ENCODE data around the gene BBIP1. TPM values are rescaled to one million over a fixed set of nuclear protein-coding genes. Genes with fewer than 3 reads are reported as not detected.

Gene BBIP1
- total and polyA plus RNA-seq, 2 experiments from 2014 or later: 14.8 to 56.5 TPM

DNA sequence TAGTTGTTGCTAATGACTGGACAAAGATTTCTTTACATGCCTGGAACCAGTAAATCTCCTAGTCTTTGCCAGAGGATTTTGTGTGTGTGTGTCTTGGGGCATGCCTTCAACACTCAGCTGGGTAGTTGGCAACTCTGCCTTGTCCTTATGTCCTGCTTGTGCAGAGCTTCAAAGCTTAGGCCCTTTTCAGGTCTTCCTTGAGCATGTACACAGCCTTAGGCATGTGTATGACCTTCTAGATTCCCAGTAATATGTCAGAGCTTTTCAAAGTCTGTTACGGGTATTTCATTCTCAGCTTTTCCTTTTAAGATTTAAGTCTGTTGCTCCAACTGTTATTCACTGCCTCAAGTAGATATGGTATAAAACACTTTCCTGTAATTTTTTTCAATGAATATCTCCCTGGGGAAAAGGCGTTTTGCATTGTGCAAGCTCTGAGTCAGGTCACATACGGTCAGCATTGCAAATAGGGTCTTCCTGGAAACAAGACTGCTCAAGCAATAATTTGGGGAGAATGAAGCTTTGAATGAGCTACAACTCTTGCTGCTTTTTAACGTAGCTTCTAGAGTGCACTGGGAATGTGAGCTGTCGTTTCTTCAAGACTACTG, 25.9 kb upstream of the BBIP1 start (continued):
- TF ChIP-seq ZNF462 (CRISPR knock-in tag; IDR thresholded peaks at IDR 0.05) (no peak), ETS1 (IDR thresholded peaks at IDR 0.05) (no peak), CREB1 (CRISPR knock-in tag; IDR thresholded peaks at IDR 0.05; ENCODE audit: low read depth) (no peak), REST (IDR thresholded peaks at IDR 0.05; ENCODE audit: unreplicated experiment) (no peak), STAT1 (IDR thresholded peaks at IDR 0.05; ENCODE audit: unreplicated experiment) (no peak)

Measured in GM23338 (cell line).